NK-92 (cell line): Measurements from ENCODE around the gene KDM3A.
"Not testable (repeated sequence)": the region's sequence is repeated elsewhere in the genome, so short reads cannot be mapped to it uniquely, and the experiment has no call there.

Source experiments
- DNase-seq: peaks from one replicate; lab custom pipeline; 2025; ENCODE audit not compliant: unreplicated experiment; lab: John Stamatoyannopoulos, UW

Gene KDM3A

DNA sequence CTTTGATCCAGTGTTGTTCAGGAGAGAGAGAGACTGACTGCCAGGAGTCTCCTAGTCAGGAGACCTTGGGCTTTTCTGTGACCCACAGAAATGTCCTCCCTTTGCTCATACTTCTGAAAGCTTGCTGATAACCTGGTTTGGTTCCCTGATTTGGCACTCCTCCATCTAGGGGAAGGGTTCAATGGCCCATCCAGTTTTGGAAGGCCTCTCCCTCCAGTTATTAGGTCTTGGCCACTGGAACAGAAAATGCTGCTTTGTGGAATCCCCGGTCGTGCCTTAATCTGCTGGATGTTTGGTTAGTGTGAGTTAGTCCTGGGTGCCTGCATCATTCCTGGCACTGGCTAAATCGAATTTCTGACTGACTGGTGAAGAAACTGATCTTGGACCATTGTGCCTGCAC lies 35.7 kb downstream of the KDM3A start:
- DNase-seq: no peak

DNA sequence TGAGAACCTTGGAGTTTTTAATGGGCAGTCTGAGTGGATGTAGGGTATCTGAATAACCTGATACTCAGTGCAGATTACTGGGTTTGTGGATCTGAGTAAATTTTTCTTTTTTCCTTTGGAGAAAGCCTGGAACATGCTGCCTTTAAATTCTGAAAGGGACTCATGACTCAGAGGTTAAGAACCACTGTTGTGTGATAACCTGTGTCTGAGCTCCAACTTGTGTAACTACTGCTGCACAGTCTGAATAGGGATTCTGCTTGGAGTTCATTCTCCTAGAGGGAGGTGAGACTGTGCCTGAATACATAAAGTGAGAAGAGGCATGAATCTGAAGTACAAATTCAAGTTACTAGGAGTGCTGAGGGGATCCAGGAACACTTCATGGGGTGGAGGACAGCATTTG lies 36.2 kb downstream of the KDM3A start:
- no peak for DNase-seq

GRCh38 chr2:86480105-86480504 lies 38.9 kb downstream of the KDM3A start:
- no peak for DNase-seq

DNA sequence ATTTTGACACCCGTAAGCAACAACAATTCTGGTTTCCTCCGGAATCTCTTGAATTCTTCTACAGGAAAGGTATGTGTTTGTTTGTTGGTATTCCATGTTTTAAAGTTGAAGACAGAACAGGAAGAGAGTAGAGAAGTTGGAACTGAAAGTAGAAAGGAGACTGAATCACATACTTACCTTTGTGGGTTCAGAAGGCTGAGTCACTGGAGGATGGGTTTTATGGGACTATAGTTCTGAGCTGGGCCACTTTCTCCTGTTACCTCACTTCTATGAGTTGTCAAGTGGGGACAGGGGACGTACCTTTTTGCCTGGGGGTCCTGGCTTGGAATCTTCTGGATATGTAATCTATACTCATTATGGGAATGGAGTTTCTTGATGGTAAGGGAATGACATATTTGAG lies 40.9 kb downstream of the KDM3A start:
- no peak for DNase-seq

DNA sequence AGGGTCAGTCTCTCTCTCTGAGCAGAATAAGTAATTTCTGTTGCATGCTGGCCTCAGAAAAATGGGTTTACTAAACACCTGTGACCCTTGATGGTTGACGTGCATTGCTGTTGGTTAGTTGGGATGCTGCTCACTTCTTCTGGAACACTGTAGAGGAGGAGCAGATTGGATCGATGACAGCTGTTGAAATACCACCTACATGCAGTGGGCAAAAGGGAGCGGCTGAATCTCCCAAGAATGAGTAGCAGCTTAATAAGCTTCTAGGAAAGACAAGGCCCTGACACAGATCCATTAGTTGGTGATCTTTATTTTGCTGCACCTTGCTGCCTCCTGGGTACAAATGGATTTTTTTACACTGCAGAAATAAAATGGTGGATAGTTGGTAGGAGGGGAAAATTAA lies 43.2 kb downstream of the KDM3A start:
- no peak for DNase-seq

GRCh38 chr2:86485103-86485502 lies 43.9 kb downstream of the KDM3A start:
- no peak for DNase-seq

GRCh38 chr2:86485802-86486201 lies 44.6 kb downstream of the KDM3A start:
- DNase-seq: no peak

DNA sequence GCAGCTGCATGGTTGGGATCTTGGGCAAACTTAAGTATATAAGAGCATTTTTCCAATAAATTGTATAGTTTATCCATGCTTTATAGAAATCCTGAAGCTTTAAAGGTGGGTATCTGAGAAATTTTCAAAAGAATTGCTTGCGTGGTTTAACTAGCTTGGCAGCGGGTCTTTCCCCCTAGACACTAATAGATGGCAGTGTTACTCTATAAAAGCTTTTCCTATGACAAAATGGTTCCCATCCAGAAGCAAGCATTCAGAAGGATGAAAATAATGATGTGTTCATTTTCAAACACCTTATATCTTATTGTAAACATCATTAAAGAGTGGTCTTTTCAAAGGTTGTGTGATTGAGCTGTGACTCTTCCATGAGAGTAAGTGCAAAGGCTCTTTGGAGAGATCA lies 45.9 kb downstream of the KDM3A start:
- DNase-seq: no peak

GRCh38 chr2:86488561-86489250 lies 47.5 kb downstream of the KDM3A start:
- DNase-seq: no peak

- DNase-seq: no peak
Measured at GRCh38 chr2:86489542-86489941, 48.4 kb downstream of the KDM3A start.

DNA sequence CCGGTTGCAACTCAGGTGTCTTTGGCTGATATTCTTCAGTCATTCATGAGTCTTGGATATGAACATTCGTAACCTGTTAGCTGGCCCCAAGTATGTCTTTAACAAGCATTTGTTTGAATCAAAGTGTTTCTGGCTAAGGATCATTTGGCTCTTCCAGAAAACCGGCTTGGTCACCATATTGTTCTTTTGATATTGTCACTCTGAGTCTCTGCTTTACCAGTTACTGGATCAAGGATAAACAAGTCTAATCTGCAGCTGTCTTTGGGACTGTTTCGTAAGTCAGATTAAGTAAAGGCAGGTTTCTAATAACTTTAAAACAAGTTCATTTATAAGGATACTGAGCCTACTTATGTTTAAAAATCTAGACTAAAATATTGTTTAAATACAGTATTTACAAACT lies 49.1 kb downstream of the KDM3A start:
- no peak for DNase-seq

- DNase-seq: no peak
Measured at GRCh38 chr2:86491088-86491487, 49.9 kb downstream of the KDM3A start.

GRCh38 chr2:86492048-86492453 lies 50.9 kb downstream of the KDM3A start:
- DNase-seq: no peak

GRCh38 chr2:86496391-86496790 lies 55.2 kb downstream of the KDM3A start:
- not testable (repeated sequence) for DNase-seq

GRCh38 chr2:86498468-86499260 lies 57.5 kb downstream of the KDM3A start:
- no peak for DNase-seq

GRCh38 chr2:86499326-86499725 lies 58.2 kb downstream of the KDM3A start:
- DNase-seq: no peak

GRCh38 chr2:86500325-86501083 lies 59.3 kb downstream of the KDM3A start:
- no peak for DNase-seq

DNA sequence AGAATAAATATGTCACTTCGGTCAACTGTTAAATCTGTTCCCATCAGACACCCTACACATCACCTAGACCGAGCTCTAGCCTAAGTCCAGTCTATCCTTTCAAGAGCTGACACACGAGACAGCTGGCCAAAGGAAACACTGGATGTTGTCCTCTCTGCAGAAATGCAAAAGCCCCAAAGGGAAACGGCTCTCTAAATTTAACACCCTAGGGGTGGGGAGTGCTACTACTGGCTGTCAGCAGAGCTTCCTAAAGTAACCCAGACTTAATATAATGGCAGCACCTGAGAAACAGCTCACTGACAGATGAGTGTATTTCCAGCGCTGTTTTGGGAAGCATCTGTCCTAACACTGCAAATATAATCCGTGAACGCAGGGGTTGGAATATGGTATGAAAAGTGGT lies 66.4 kb downstream of the KDM3A start:
- DNase-seq: no peak

DNA sequence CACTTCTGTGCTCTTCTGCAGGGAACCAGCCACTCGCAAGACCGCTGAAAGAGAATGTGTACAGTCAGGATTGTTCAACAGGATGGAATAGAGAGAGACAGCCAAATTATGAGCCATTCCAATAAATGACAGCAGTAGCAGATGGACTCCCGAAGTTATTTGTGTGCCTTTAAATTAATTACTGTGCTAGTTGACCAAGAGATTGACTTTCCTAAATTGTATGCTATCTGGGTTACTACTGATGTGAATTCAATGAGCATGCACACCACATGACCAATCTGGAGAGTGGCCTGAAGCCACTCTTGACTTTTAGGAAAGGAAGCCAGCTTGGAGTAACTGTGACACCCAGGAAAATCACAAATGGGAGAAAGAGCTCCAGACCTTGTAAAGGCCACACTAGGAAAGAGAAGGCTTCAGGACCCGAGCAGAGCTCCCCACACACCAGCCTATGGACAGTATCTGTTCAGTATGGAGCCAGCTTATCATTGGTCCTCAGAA lies 69.3 kb downstream of the KDM3A start:
- DNase-seq: no peak

GRCh38 chr2:86512034-86512433 lies 70.9 kb downstream of the KDM3A start:
- DNase-seq: no peak

DNA sequence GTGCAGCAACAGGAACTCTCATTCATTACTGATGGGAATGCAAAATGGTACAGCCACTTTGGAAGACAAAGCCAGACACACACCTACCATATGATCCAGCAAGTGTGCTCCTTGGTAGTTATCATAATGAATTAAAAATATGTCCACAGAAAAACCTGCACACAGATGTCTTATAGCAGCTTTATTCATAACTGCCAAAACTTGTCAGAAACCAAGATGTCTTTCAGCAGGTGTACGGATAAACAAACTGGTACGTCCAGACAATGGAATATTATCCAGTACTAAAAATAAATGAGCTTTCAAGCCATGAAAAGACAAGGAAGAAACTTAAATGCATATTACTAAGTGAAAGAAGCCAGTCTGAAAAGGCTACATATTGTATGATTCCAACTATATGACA lies 71.7 kb downstream of the KDM3A start:
- no peak for DNase-seq
